Urinary bladder (tissue), 4 donors: ENCODE results near the gene PTER. TPM values are rescaled to one million over a fixed set of nuclear protein-coding genes. Genes with fewer than 3 reads are reported as not detected.
A peak's percentile ranks its signal among the peaks of the same experiment; 100 is the strongest.

Source experiments
- DNase-seq: peaks from one replicate; pipeline ENCODE4 v3.0.0-alpha.2; 2015; ENCODE audit errors: extremely low spot score
- H3K27ac ChIP-seq: one replicate; pipeline ENCODE4 v1.5.1; 2013; ENCODE audit warnings: low read depth, mild to moderate bottlenecking, moderate library complexity
- H3K36me3 ChIP-seq: one replicate; pipeline ENCODE4 v1.6.1; 2013; ENCODE audit warnings: mild to moderate bottlenecking, moderate library complexity; ENCODE audit not compliant: insufficient read depth
- H3K4me1 ChIP-seq: one replicate; pipeline ENCODE4 v1.6.1; 2013; ENCODE audit warnings: mild to moderate bottlenecking, moderate library complexity; ENCODE audit not compliant: insufficient read depth
- H3K4me3 ChIP-seq: one replicate; pipeline ENCODE4 v1.5.1; 2013; ENCODE audit warnings: low read depth, low read length
- WGBS: extraction: QIAGEN DNeasy Blood & Tissue Kit; methylation state at CpG from one replicate; pipeline ENCODE4 v1.1.7; 2013; 5-methylcytosine and 5-hydroxymethylcytosine counted together
- polyA plus RNA-seq: library from polyadenylated mRNA; stranded (reverse); fragments of 200-250 nt; gene quantifications from one replicate; pipeline ENCODE4 v1.2.3, GENCODE V29; 2013
- total RNA-seq: library from RNA; depleted of rRNA; stranded (reverse); fragments of >200 nt; gene quantifications from one replicate; pipeline ENCODE4 v1.2.3, GENCODE V29; 2014
- donor health status: healthy with polysubstance abuse.
- donor health status: healthy.

The PTER gene
- total and polyA plus RNA-seq, 2 donors: 6.9 to 17.8 TPM

DNA sequence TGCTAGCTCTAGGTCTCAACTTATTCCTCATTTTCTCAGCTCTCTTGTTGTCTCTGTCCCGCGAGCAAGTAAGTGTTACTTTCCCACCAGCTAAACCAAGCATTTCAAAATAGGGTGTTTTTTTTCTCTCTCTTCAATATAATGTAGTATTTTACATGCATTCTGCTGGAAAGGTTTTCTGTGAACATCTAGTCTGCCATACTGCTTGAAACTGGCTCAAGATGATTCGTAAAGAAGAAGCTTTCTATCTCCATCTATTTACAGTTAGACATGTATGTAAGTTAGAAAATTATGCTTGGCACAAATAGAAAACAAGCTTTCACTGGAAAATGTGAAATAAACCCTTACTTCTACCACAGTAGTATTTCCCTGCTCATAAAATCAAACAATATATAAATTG lies 53.7 kb downstream of the PTER start:
- H3K4me3 ChIP-seq: no peak overlapping the region
- DNase-seq: no peak
- 95% methylated on average over 3 of the region's 3 CpGs for WGBS
- H3K4me1 ChIP-seq: no peaks in the 10 kb centered on the region
- no peak overlapping the region for H3K27ac ChIP-seq
- peaks cover 2% of the 10 kb centered on the region for H3K36me3 ChIP-seq

DNA sequence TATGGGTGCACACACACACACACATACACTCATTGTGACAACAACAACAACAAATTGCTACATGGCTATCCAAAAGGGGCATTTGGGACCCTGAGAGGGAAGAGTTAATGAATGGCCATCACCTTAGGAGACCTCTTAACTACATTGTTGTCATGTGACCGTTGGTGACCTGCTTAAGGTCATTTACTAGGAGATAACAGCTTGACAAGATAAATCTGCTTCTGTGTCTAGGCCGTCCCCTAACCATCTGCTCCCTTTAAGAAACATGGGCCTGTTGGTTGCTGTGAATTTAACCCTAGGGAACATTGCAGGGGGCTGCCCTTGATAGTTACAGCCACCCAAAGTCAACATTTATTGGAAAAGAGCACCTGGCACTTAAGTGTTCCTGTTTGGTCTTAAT lies 55.1 kb downstream of the PTER start:
- peaks cover 2% of the 10 kb centered on the region for H3K36me3 ChIP-seq
- H3K4me3 ChIP-seq: no peak overlapping the region
- 42% methylated on average over 2 of the region's 2 CpGs for WGBS
- no peak overlapping the region for H3K27ac ChIP-seq
- no peak for DNase-seq
- no peaks in the 10 kb centered on the region for H3K4me1 ChIP-seq

DNA sequence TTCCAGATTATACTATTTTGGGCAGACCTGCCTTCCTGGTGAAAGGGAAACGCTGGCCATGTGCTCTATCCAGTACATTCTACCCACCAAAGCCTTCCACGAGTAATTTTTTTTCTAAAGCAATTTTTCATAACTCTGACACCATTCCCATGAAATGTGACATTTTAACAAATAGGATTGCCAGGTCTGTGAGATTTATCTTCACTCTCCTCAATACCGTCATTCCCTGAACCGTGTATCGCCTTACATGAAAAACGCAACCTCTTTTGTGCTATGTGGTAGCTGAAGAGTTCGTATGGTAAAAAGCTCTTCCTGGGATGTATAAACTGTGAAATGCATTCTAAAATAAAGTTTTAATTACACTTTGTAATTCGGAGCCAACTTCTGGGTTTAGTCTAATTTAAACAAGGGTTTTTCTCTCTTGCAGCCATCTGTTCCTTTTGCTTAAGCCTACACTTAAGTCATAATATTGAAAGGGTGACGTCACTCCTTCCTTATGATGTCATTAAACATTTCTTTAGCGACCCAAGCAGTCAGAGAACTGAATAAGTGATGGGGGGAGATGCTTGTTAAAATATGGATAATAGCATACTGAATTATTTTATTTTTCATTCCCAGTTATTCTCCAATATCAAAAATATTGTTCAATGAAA lies 57.2 kb downstream of the PTER start:
- 76% methylated on average over 10 of the region's 10 CpGs for WGBS
- Histone ChIP-seq H3K4me3 (no peak overlapping the region), H3K27ac (no peak overlapping the region), H3K36me3 (no peaks in the 10 kb centered on the region), H3K4me1 (no peaks in the 10 kb centered on the region)
- no peak for DNase-seq

DNA sequence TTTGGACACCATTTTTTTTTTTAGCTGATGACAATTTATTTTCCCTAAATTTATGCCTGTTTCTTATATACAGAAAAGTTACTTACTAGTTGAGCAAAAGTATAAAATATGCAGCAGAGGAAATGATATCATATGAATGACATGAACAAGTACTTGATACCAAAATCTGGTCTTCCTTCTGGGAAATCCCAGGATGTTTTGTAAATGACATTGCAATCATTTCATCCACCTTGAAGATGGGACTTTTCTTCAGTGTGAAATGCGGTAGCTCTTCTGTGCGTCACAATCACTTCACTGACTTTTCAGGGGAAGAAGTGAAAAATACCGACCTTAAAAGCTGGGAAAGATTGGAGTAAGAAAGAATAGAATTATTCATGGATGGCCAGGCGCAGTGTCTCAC lies 61.1 kb downstream of the PTER start:
- no peak overlapping the region for H3K4me3 ChIP-seq
- WGBS: 95% methylated on average over 4 of the region's 4 CpGs
- no peak for DNase-seq
- no peaks in the 10 kb centered on the region for H3K4me1 ChIP-seq
- no peaks in the 10 kb centered on the region for H3K36me3 ChIP-seq
- no peak overlapping the region for H3K27ac ChIP-seq

DNA sequence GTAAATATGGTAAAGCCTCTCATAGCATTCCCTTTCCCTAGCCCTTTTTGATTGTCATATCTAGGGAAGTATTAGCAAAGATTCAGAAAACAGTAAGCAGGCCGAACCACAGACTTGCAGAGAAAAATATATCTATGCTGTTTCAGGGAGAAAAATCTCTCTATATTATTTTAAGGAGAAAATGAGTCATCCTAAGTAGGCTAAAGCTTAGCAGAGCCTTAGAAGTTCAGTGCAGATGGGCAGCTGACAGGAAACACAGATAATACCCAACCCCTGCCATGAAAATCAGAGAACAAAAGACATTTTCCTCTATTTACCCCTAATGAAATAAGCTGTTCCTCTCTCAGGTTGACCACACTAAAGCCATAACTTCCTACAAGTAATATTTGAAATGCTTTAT lies 68.4 kb downstream of the PTER start:
- Histone ChIP-seq H3K4me1 (no peaks in the 10 kb centered on the region), H3K4me3 (no peak overlapping the region), H3K36me3 (no peaks in the 10 kb centered on the region), H3K27ac (no peak overlapping the region)
- no peak for DNase-seq
- WGBS: 96% methylated on average over 1 of the region's 1 CpG

DNA sequence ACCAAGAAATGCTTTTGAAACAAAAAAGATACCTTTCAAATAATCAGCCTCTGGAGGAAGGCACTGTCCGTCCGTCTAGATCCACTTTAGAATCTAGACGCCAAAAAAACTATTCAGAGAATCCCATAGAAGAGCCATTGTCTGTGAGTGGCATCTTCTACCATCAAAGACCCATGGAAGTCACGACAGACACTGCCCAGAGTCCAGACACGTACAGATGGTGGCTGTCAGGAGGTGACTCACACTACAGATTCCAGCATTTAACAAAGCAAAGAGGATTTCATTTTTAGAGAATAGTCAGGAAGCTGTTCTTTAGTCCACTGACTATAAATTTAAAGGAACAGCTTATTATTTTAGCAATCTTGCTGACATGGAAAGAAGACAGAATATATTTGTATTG lies 73.2 kb downstream of the PTER start:
- Histone ChIP-seq H3K4me3 (no peak overlapping the region), H3K4me1 (no peaks in the 10 kb centered on the region), H3K27ac (no peak overlapping the region), H3K36me3 (no peaks in the 10 kb centered on the region)
- WGBS: 61% methylated on average over 5 of the region's 5 CpGs
- no peak for DNase-seq

DNA sequence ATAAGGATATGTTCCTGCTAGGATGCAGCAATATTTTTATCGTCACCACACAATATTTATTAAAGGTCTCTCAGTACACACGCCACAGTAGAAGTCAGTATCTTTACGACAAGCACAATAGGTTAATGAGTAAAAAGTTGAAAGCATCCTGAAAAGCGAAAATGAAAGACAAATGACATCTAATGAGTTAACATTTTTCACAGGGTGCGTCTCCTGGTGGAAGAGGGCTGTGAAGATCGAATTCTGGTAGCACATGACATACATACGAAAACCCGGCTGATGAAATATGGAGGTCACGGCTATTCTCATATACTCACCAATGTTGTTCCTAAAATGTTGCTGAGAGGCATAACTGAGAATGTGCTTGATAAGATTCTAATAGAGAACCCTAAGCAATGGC lies 74.0 kb downstream of the PTER start:
- Histone ChIP-seq H3K4me3 (no peak overlapping the region), H3K27ac (no peak overlapping the region), H3K4me1 (no peaks in the 10 kb centered on the region), H3K36me3 (no peaks in the 10 kb centered on the region)
- WGBS: 85% methylated on average over 9 of the region's 9 CpGs
- DNase-seq: no peak

DNA sequence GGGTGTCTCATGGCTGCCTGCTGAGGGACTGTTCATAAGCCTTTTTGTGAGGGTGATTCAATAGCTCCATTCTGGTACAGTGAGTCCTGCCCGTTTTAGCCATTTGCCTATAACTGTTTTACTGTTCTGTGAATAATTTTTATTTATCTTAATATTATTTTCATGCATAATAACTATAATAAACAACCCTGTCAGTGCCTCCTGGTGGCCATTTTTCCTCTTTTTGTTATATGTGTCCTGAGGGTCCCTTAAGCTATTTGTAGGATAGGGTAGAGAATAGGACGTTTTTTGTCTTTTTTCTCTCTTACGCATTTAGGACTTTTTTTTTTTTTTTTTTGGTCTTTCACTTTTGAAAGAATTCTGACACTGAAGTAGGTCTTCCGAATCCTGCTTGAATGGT lies 82.0 kb downstream of the PTER start:
- Histone ChIP-seq H3K27ac (no peak overlapping the region), H3K4me3 (no peak overlapping the region), H3K36me3 (peaks cover 2% of the 10 kb centered on the region), H3K4me1 (peaks cover 4% of the 10 kb centered on the region)
- no peak for DNase-seq
- WGBS: 65% methylated on average over 4 of the region's 4 CpGs

DNA sequence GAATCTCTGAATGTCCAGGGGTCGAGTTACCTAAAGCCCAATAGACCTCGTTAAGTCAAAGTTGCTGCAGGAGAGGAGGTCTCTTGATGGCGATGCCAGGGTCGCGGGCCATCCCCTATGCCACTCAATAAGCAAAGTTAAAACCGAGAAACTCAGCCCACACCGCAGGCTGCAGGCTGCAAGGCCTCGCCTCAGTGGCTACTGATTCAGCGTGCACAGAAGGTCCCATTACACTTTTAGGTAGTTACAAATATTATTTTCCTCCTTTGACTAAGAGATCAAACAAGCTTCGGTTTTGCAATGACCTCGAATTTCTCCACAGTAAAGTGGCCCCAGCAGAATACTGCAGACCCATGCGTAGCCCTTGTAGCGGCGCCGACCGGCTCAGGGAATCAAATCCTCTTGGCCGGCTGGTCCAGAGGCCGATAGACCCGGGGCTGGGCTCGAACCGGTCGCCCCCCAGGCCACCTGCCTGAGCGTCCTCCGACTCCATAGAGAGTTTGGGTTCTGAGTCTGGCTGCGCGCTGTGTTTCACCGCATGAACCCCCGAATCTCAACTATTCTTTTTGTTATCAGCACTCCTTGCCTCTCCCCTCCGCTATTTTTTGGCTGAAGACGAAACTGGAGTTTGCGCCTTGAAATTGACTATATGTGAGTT lies 82.6 kb downstream of the PTER start:
- WGBS: 23% methylated on average over 31 of the region's 31 CpGs
- Histone ChIP-seq H3K4me1 (peaks cover 4% of the 10 kb centered on the region), H3K27ac (no peak overlapping the region), H3K4me3 (peak overlapping the region; percentile 14), H3K36me3 (peaks cover 2% of the 10 kb centered on the region)
- no peak for DNase-seq

DNA sequence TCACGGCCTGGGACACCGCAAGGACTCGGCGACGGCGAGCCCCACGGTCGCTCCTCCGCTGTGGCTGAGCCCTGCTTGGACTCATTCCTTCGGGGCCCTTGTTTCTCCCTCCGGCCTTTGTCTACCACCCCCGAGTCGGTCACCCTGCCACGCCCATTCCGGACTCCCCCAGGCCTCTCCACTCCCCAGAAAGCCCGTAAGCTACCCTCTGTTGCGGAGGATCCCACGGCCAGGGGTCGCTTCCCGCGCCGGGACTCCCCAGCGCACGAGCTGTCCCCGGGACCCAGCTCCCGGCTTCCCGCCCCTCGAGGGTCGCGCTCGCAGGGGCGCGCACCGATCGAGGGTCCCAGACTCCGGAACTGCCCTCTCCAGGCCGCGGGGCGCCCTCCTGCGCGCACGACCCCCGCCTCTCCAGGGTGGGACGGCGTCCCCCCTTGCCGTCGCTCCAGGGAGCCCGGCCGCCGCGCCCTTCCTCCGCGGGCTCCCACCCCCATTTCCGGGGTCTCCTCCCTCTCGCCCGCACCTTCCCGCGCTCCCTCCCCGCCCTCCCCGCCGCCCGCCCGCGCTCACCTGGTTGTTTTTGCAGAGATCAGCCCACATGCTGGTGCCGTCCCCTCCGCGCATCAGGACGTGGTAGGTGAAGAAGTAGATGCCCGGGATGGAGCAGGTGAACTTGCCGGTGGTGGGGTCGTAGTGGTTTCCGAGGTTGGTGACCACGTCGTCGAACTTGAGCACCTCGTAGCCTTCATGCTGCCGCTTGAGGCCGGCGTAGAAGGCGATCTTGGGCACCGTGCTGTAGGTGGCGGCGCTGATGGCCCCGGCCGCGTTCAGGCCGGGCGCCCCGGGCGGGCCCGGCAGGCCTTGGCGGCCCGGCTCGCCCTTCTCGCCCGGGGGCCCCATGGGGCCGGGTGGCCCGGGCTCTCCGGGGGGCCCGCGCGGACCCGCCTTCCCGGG lies 83.4 kb downstream of the PTER start:
- peaks cover 2% of the 10 kb centered on the region for H3K36me3 ChIP-seq
- 2% methylated on average over 104 of the region's 104 CpGs for WGBS
- DNase-seq: no peak
- H3K27ac ChIP-seq: no peak overlapping the region
- peaks cover 4% of the 10 kb centered on the region for H3K4me1 ChIP-seq
- H3K4me3 ChIP-seq: peak overlapping the region; percentile 44

DNA sequence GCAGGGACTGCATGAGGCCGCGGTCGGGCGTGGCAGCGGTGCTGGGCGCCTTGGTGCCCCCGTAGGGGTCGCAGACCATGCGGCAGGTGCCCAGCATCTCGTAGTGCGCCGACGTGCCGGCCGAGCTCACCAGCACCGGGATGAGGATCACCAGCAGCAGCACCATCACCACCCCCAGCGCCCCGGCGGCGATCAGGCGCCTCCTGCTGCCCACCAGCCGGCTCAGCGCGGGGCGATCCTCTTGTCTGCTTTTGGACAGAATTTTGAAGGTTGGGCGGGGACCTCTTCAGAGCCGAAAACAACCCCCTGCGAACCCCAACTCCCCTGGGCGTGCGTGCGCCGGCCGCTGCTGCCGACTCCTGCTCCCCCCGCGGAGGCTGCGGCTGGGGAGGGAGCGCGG lies 84.1 kb downstream of the PTER start:
- Histone ChIP-seq H3K4me3 (peak overlapping the region; percentile 44), H3K4me1 (peaks cover 4% of the 10 kb centered on the region), H3K36me3 (peaks cover 2% of the 10 kb centered on the region), H3K27ac (no peak overlapping the region)
- DNase-seq: no peak
- WGBS: under 1% methylated on average over 39 of the region's 39 CpGs

DNA sequence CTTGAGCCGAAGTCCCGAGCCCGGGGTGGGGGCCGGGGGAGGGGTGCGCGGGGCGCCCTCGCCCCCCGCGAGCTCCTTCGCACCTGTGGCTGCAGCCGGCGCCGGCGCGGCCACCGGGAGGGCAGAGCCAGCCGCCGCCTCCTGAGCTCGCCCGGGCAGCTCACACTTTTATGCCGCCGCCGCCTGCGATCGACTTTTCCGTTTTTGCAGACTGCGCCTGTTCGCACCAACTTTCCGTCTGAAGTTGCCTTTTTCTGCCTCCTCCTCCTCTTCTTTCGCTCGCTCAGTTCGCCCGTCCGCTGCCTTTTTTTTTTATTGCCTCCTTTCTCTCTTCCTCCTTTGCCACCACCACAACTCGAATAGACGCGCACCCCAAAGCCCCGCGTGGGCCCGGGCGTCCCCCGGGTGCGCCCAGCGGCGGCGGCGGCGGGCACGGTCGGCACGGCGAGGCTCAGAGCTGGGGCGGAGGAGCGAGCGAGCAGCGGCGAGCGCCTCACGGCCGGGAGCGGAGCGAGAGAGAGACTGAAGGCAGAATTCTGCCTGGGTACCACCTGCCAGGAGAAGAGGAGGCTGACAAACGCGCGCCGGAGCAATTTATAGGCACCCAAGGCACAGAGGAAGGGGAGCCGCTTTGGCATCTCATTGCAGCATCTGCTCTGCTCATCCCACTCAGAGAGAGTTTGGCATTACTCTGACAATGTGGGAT lies 84.7 kb downstream of the PTER start, which contains the start of gene C1QL3:
Gene C1QL3 (minus strand): TSS at position 569 of the 706 bp plus-strand sequence. CDS start 814 bp downstream, outside the sequence.
- WGBS: under 1% methylated on average over 68 of the region's 68 CpGs
- DNase-seq: no peak
- H3K4me3 ChIP-seq: peak within 1 kb of the TSS; percentile 44
- H3K4me1 ChIP-seq: peaks cover 4% of the 10 kb centered on the region
- H3K36me3 ChIP-seq: peaks cover 2% of the 10 kb centered on the region
- no peak within 1 kb of the TSS for H3K27ac ChIP-seq

DNA sequence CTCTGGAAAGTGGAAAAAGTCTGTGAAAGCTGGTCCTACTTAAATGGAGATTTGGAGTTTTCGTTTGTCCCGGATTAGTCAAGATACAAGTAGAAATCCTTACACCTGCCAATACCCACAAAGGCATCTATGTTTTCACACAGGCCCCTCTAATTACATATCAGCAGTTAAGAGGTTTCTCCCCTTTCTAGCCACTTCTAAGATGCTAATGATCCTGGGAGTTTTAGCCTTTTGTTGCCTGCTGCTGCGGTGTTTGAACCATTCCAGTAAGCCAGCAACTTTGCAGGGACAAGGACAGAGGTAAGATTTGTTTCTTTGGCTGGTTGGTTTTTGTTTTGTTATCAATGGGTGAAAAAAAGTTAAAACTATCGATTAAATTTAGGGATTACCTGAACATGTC lies 90.6 kb downstream of the PTER start:
- H3K4me3 ChIP-seq: no peak overlapping the region
- no peak for DNase-seq
- no peak overlapping the region for H3K27ac ChIP-seq
- 40% methylated on average over 4 of the region's 4 CpGs for WGBS
- H3K36me3 ChIP-seq: no peaks in the 10 kb centered on the region
- no peaks in the 10 kb centered on the region for H3K4me1 ChIP-seq
